HepG2 (cell line): Measurements from ENCODE around the gene CABP2. TPM values are rescaled to one million over a fixed set of nuclear protein-coding genes. Genes with fewer than 3 reads are reported as not detected.

Experiments used
- AHR ChIP-seq: IDR thresholded peaks from 2 replicates; pipeline ENCODE4 v1.6.1; 2018; ENCODE audit warnings: missing genetic modification reagents, missing compliant biosample characterization
- HIVEP1 ChIP-seq: sonication (generic); formaldehyde crosslinking; IDR thresholded peaks from 2 replicates; pipeline ENCODE4 v1.4.0; 2020; ENCODE audit warnings: mild to moderate bottlenecking, missing genetic modification reagents
- NFIC ChIP-seq: IDR thresholded peaks from 2 replicates; pipeline ENCODE4 v1.6.1; 2012; ENCODE audit warnings: mild to moderate bottlenecking, low read length, inconsistent platforms
- NR2C2 ChIP-seq: sonication (generic); formaldehyde crosslinking; IDR thresholded peaks from 2 replicates; pipeline ENCODE4 v1.4.0; 2020; ENCODE audit warnings: missing genetic modification reagents, mild to moderate bottlenecking, moderate library complexity, borderline replicate concordance
- PCBP2 ChIP-seq: fragments of 200-400 bp; formaldehyde crosslinking; optimal IDR thresholded peaks from 2 replicates; pipeline ENCODE3; 2018; ENCODE audit warnings: low read length, low read depth; ENCODE audit not compliant: poor library complexity, severe bottlenecking
- PHF8 ChIP-seq: sonication (generic); formaldehyde crosslinking; IDR thresholded peaks from 2 replicates; pipeline ENCODE4 v1.5.0; 2020; ENCODE audit warnings: missing genetic modification reagents
- REPIN1 ChIP-seq: sonication (generic); formaldehyde crosslinking; IDR thresholded peaks from 2 replicates; pipeline ENCODE4 v1.8.0; 2022; ENCODE audit warnings: missing genetic modification reagents, low read depth, mild to moderate bottlenecking, borderline replicate concordance
- SIN3A ChIP-seq: IDR thresholded peaks from 2 replicates; pipeline ENCODE4 v1.6.1; 2011; ENCODE audit warnings: low read depth, mild to moderate bottlenecking, control low read depth, low read length, borderline replicate concordance
- SOX6 ChIP-seq, 2 experiments: fragments of 450-650 bp in 1 of 2; sonication (generic) in 1 of 2; formaldehyde crosslinking in 1 of 2; IDR thresholded peaks; 2 replicates each; pipeline versions ENCODE4 v1.4.0 to v1.6.1; 2017 to 2020; ENCODE audit warnings: antibody characterized with exemption in 1 of 2, mild to moderate bottlenecking in 1 of 2, missing genetic modification reagents in 1 of 2
- SRSF1 ChIP-seq: fragments of 200-400 bp; formaldehyde crosslinking; optimal IDR thresholded peaks from 2 replicates; pipeline ENCODE3; 2017; ENCODE audit warnings: mild to moderate bottlenecking, low read depth, low read length, moderate library complexity
- U2AF1 ChIP-seq: fragments of 200-400 bp; formaldehyde crosslinking; optimal IDR thresholded peaks from 2 replicates; pipeline ENCODE3; 2017; ENCODE audit warnings: mild to moderate bottlenecking, low read depth, low read length
- ZMYM3 ChIP-seq: sonication (generic); formaldehyde crosslinking; IDR thresholded peaks from 2 replicates; pipeline ENCODE4 v1.5.1; 2020; ENCODE audit warnings: mild to moderate bottlenecking, missing genetic modification reagents
- ZNF547 ChIP-seq: sonication (generic); formaldehyde crosslinking; IDR thresholded peaks from 2 replicates; pipeline ENCODE4 v1.5.1; 2020; ENCODE audit warnings: mild to moderate bottlenecking, missing genetic modification reagents
- ZNF619 ChIP-seq: sonication (generic); formaldehyde crosslinking; IDR thresholded peaks from 2 replicates; pipeline ENCODE4 v1.4.0; 2020; ENCODE audit warnings: mild to moderate bottlenecking, missing genetic modification reagents
- ZNF703 ChIP-seq: sonication (generic); formaldehyde crosslinking; IDR thresholded peaks from 2 replicates; pipeline ENCODE4 v1.5.1; 2020; ENCODE audit warnings: missing genetic modification reagents, mild to moderate bottlenecking, moderate library complexity, borderline replicate concordance
- ZNF775 ChIP-seq: sonication (generic); formaldehyde crosslinking; IDR thresholded peaks from 2 replicates; pipeline ENCODE4 v1.4.0; 2020; ENCODE audit warnings: missing genetic modification reagents, mild to moderate bottlenecking, moderate library complexity, borderline replicate concordance
- ZNF816 ChIP-seq: sonication (generic); formaldehyde crosslinking; IDR thresholded peaks from 2 replicates; pipeline ENCODE4 v1.8.0; 2022; ENCODE audit warnings: missing genetic modification reagents, mild to moderate bottlenecking, borderline replicate concordance
- ZSCAN31 ChIP-seq: sonication (generic); formaldehyde crosslinking; IDR thresholded peaks from 2 replicates; pipeline ENCODE4 v1.5.0; 2020; ENCODE audit warnings: low read depth, mild to moderate bottlenecking, missing genetic modification reagents
- polyA plus RNA-seq, 8 experiments: library from polyadenylated mRNA; depleted of rRNA in 3 of 8; stranded (reverse) in 7 of 8; unstranded in 1 of 8; fragments of >200 nt; fragmentation: Illumina TruSeq in 4 of 8; extraction: Trizol in 4 of 8; gene quantifications; 2 replicates each; pipeline versions ENCODE4 v1.2.1 to v1.2.3, GENCODE V29; 2011 to 2016; ENCODE audit warnings: low read depth in 4 of 8, missing spikeins in 1 of 8, mixed read lengths in 1 of 8; ENCODE audit not compliant: insufficient read depth in 1 of 8
- total RNA-seq, 5 experiments: library from RNA; depleted of rRNA; stranded (reverse); fragments of >200 nt; fragmentation: Illumina TruSeq; extraction: Trizol; gene quantifications; 2 replicates each; pipeline ENCODE4 v1.2.3, GENCODE V29; 2016; ENCODE audit warnings: low read depth in 1 of 5
- TF ChIP-seq, protein P1 (sequence below): sonication (generic); formaldehyde crosslinking; IDR thresholded peaks from 2 replicates; pipeline ENCODE4 v1.5.0; 2020; ENCODE audit warnings: missing genetic modification reagents
- TF ChIP-seq, protein P2 (sequence below): sonication (generic); formaldehyde crosslinking; IDR thresholded peaks from 2 replicates; pipeline ENCODE4 v1.4.0; 2020; ENCODE audit warnings: missing genetic modification reagents
- TF ChIP-seq, protein P3 (sequence below): sonication (generic); formaldehyde crosslinking; IDR thresholded peaks from 2 replicates; pipeline ENCODE4 v1.4.0; 2020; ENCODE audit warnings: missing genetic modification reagents, mild to moderate bottlenecking, borderline replicate concordance
- TF ChIP-seq, protein P4 (sequence below): sonication (generic); formaldehyde crosslinking; IDR thresholded peaks from 2 replicates; pipeline ENCODE4 v1.8.1; 2023; ENCODE audit warnings: mild to moderate bottlenecking, missing genetic modification reagents
- TF ChIP-seq, protein P5 (sequence below): sonication (generic); formaldehyde crosslinking; IDR thresholded peaks from 2 replicates; pipeline ENCODE4 v1.8.1; 2022; ENCODE audit warnings: mild to moderate bottlenecking, missing genetic modification reagents

The CABP2 gene
- total and polyA plus RNA-seq, 2 of the 13 experiments (the other 11 are each of a cell fraction or from before 2014, with no cell fraction given) = not detected

DNA sequence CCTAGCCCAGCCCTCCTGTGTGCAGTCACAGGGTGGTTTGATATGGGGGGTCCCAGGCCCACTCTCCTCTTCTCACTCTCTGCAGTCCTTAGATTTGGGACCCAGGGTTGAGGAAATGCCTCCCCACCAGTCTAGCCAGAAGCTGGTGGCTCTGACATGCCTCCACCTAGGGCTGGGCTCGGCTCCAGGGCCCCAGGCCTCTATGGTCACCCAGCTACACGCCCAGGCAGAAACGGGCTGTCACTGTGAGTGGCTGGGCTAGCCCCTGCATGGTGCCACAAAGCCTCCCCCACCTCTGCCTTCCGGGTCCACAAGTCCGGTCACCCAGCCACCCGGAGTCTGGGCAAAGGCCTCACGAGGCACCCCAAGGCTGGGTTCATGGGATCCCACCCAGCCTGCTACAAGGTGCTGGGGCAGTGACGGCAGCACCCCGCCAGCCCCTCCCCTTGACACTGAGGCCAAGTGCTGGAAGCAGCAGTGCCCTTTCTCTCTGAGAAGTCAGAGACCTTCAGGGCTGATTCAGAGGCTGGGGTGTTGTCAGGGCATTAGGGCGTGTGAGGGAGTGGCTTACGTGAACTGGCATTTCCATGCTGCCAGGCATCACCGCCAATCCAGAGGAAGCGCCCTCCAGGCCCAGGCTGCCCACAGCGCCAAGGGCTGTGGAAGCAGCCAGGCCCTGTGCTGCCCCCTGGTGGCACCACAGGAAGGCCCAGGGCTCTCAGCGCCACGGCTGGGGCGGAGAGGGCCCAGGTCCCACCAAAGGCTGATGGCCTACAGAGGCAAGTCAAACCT lies 17.4 kb downstream of the CABP2 start (continued):
- TF ChIP-seq SRSF1 = no peak
- TF ChIP-seq ZNF775 (CRISPR knock-in tag) = no peak
- TF ChIP-seq NR2C2 (CRISPR knock-in tag) = no peak
- 0 out of 2 replicates have a peak, but pooled peaks have one; percentile 29 for TF ChIP-seq ZNF547
- peak; percentile 53 for TF ChIP-seq PHF8 (CRISPR knock-in tag)
- TF ChIP-seq ZSCAN31 (CRISPR knock-in tag) = no peak
- no peak for TF ChIP-seq ZNF816 (CRISPR knock-in tag)
- TF ChIP-seq HIVEP1 (CRISPR knock-in tag) = no peak
- TF ChIP-seq AHR (CRISPR knock-in tag) = no peak
- no peak for TF ChIP-seq U2AF1
- TF ChIP-seq, protein P1, sequence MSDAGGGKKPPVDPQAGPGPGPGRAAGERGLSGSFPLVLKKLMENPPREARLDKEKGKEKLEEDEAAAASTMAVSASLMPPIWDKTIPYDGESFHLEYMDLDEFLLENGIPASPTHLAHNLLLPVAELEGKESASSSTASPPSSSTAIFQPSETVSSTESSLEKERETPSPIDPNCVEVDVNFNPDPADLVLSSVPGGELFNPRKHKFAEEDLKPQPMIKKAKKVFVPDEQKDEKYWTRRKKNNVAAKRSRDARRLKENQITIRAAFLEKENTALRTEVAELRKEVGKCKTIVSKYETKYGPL (CRISPR knock-in tag) = no peak
- TF ChIP-seq, protein P2, sequence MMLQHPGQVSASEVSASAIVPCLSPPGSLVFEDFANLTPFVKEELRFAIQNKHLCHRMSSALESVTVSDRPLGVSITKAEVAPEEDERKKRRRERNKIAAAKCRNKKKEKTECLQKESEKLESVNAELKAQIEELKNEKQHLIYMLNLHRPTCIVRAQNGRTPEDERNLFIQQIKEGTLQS (CRISPR knock-in tag) = no peak
- TF ChIP-seq, protein P3, sequence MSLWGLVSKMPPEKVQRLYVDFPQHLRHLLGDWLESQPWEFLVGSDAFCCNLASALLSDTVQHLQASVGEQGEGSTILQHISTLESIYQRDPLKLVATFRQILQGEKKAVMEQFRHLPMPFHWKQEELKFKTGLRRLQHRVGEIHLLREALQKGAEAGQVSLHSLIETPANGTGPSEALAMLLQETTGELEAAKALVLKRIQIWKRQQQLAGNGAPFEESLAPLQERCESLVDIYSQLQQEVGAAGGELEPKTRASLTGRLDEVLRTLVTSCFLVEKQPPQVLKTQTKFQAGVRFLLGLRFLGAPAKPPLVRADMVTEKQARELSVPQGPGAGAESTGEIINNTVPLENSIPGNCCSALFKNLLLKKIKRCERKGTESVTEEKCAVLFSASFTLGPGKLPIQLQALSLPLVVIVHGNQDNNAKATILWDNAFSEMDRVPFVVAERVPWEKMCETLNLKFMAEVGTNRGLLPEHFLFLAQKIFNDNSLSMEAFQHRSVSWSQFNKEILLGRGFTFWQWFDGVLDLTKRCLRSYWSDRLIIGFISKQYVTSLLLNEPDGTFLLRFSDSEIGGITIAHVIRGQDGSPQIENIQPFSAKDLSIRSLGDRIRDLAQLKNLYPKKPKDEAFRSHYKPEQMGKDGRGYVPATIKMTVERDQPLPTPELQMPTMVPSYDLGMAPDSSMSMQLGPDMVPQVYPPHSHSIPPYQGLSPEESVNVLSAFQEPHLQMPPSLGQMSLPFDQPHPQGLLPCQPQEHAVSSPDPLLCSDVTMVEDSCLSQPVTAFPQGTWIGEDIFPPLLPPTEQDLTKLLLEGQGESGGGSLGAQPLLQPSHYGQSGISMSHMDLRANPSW = no peak
- TF ChIP-seq ZNF619 (CRISPR knock-in tag) = no peak
- TF ChIP-seq ZNF703 = no peak
- TF ChIP-seq, protein P4, sequence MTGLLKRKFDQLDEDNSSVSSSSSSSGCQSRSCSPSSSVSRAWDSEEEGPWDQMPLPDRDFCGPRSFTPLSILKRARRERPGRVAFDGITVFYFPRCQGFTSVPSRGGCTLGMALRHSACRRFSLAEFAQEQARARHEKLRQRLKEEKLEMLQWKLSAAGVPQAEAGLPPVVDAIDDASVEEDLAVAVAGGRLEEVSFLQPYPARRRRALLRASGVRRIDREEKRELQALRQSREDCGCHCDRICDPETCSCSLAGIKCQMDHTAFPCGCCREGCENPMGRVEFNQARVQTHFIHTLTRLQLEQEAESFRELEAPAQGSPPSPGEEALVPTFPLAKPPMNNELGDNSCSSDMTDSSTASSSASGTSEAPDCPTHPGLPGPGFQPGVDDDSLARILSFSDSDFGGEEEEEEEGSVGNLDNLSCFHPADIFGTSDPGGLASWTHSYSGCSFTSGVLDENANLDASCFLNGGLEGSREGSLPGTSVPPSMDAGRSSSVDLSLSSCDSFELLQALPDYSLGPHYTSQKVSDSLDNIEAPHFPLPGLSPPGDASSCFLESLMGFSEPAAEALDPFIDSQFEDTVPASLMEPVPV (CRISPR knock-in tag) = no peak
- TF ChIP-seq, protein P5, sequence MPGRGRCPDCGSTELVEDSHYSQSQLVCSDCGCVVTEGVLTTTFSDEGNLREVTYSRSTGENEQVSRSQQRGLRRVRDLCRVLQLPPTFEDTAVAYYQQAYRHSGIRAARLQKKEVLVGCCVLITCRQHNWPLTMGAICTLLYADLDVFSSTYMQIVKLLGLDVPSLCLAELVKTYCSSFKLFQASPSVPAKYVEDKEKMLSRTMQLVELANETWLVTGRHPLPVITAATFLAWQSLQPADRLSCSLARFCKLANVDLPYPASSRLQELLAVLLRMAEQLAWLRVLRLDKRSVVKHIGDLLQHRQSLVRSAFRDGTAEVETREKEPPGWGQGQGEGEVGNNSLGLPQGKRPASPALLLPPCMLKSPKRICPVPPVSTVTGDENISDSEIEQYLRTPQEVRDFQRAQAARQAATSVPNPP (CRISPR knock-in tag) = no peak
- TF ChIP-seq ZMYM3 = peak; percentile 32; the same call in 1 of the 2 replicates
- TF ChIP-seq SIN3A = peak; percentile 75; the same call in 1 of the 2 replicates
- TF ChIP-seq REPIN1 (CRISPR knock-in tag) = 0 out of 2 replicates have a peak, but pooled peaks have one; percentile 26
- no peak for TF ChIP-seq NFIC
- TF ChIP-seq SOX6 (IDR thresholded peaks at IDR 0.05) = no peak
- no peak for TF ChIP-seq SOX6 (CRISPR knock-in tag; IDR thresholded peaks at IDR 0.05)
- no peak for TF ChIP-seq PCBP2
